Mucosa of stomach (tissue), 1 donor: ENCODE measurements around the gene CYTH2.

ENCODE experiments used
- H3K27me3 ChIP-seq: one replicate; pipeline ENCODE4 v1.7.0; 2013; ENCODE audit warnings: mild to moderate bottlenecking, low read length; ENCODE audit not compliant: control insufficient read depth, insufficient read depth
- H3K36me3 ChIP-seq: one replicate; pipeline ENCODE4 v1.7.0; 2013; ENCODE audit warnings: low read length; ENCODE audit not compliant: control insufficient read depth, insufficient read depth
- H3K4me1 ChIP-seq: one replicate; pipeline ENCODE4 v1.7.0; 2013; ENCODE audit warnings: mild to moderate bottlenecking, low read length; ENCODE audit not compliant: control insufficient read depth, insufficient read depth
- H3K4me3 ChIP-seq: one replicate; pipeline ENCODE4 v1.7.0; 2013; ENCODE audit warnings: low read length
- H3K9ac ChIP-seq: one replicate; pipeline ENCODE4 v1.7.0; 2013; ENCODE audit warnings: mild to moderate bottlenecking, low read length, moderate library complexity
- H3K9me3 ChIP-seq: one replicate; pipeline ENCODE4 v1.7.0; 2013; ENCODE audit warnings: mild to moderate bottlenecking, low read length, moderate library complexity; ENCODE audit not compliant: control insufficient read depth
- donor health status: Pancreatic carcinoma.

Gene CYTH2

GRCh38 chr19:48444936-48445200 is 24.3 kb upstream of the CYTH2 start:
- Histone ChIP-seq H3K4me1 (peaks cover 22% of the 10 kb centered on the region), H3K9me3 (no peaks in the 10 kb centered on the region), H3K4me3 (no peak overlapping the region), H3K9ac (no peak overlapping the region), H3K27me3 (peaks cover 29% of the 10 kb centered on the region), H3K36me3 (no peaks in the 10 kb centered on the region)

GRCh38 chr19:48445256-48445605 is 23.9 kb upstream of the CYTH2 start:
- peak overlapping the region; percentile 83 for H3K9ac ChIP-seq
- H3K9me3 ChIP-seq = no peaks in the 10 kb centered on the region
- H3K27me3 ChIP-seq = peaks cover 29% of the 10 kb centered on the region
- peak overlapping the region; percentile 96 for H3K4me3 ChIP-seq
- H3K36me3 ChIP-seq = peaks cover 2% of the 10 kb centered on the region
- H3K4me1 ChIP-seq = peaks cover 22% of the 10 kb centered on the region

GRCh38 chr19:48445606-48446481 is 23.3 kb upstream of the CYTH2 start, which contains the start of gene GRWD1:
Gene GRWD1 (plus strand): TSS chr19:48445983. CDS start chr19:48446006, 23 bp downstream.
- peaks cover 28% of the 10 kb centered on the region for H3K27me3 ChIP-seq
- peaks cover 22% of the 10 kb centered on the region for H3K4me1 ChIP-seq
- peaks cover 8% of the 10 kb centered on the region for H3K36me3 ChIP-seq
- H3K9me3 ChIP-seq = no peaks in the 10 kb centered on the region
- peak within 1 kb of the TSS; percentile 83 for H3K9ac ChIP-seq
- peak within 1 kb of the TSS; percentile 96 for H3K4me3 ChIP-seq

- H3K27me3 ChIP-seq = peaks cover 21% of the 10 kb centered on the region
- H3K4me1 ChIP-seq = peaks cover 22% of the 10 kb centered on the region
- no peaks in the 10 kb centered on the region for H3K9me3 ChIP-seq
- H3K9ac ChIP-seq = peak overlapping the region; percentile 83
- H3K36me3 ChIP-seq = peaks cover 9% of the 10 kb centered on the region
- H3K4me3 ChIP-seq = peak overlapping the region; percentile 96
Observed at GRCh38 chr19:48446579-48446978, 22.6 kb upstream of the CYTH2 start.

GRCh38 chr19:48448563-48448962 is 20.6 kb upstream of the CYTH2 start:
- no peak overlapping the region for H3K4me3 ChIP-seq
- H3K9ac ChIP-seq = no peak overlapping the region
- peaks cover 12% of the 10 kb centered on the region for H3K27me3 ChIP-seq
- H3K36me3 ChIP-seq = peaks cover 9% of the 10 kb centered on the region
- peaks cover 36% of the 10 kb centered on the region for H3K4me1 ChIP-seq
- no peaks in the 10 kb centered on the region for H3K9me3 ChIP-seq

GRCh38 chr19:48450441-48450840 is 18.7 kb upstream of the CYTH2 start:
- no peak overlapping the region for H3K9ac ChIP-seq
- H3K4me3 ChIP-seq = no peak overlapping the region
- H3K4me1 ChIP-seq = peaks cover 20% of the 10 kb centered on the region
- H3K9me3 ChIP-seq = no peaks in the 10 kb centered on the region
- H3K36me3 ChIP-seq = peaks cover 9% of the 10 kb centered on the region
- H3K27me3 ChIP-seq = no peaks in the 10 kb centered on the region

- Histone ChIP-seq H3K36me3 (peaks cover 9% of the 10 kb centered on the region), H3K27me3 (no peaks in the 10 kb centered on the region)
Observed at GRCh38 chr19:48450863-48451262, 18.3 kb upstream of the CYTH2 start.

GRCh38 chr19:48451624-48452023 is 17.5 kb upstream of the CYTH2 start:
- Histone ChIP-seq H3K36me3 (peaks cover 9% of the 10 kb centered on the region), H3K4me1 (peaks cover 16% of the 10 kb centered on the region), H3K9me3 (no peaks in the 10 kb centered on the region), H3K4me3 (no peak overlapping the region), H3K27me3 (no peaks in the 10 kb centered on the region), H3K9ac (no peak overlapping the region)

More at GRCh38 chr19:48450863-48451262, 18.3 kb upstream of the CYTH2 start:
- no peak overlapping the region for H3K4me3 ChIP-seq
- H3K9me3 ChIP-seq = no peaks in the 10 kb centered on the region
- H3K9ac ChIP-seq = no peak overlapping the region
- H3K4me1 ChIP-seq = peaks cover 20% of the 10 kb centered on the region

GRCh38 chr19:48452289-48453190 is 16.6 kb upstream of the CYTH2 start:
- Histone ChIP-seq H3K4me3 (no peak overlapping the region), H3K36me3 (peaks cover 9% of the 10 kb centered on the region), H3K9ac (no peak overlapping the region), H3K9me3 (no peaks in the 10 kb centered on the region), H3K27me3 (no peaks in the 10 kb centered on the region), H3K4me1 (peaks cover 14% of the 10 kb centered on the region)

- Histone ChIP-seq H3K36me3 (peaks cover 9% of the 10 kb centered on the region), H3K4me1 (peaks cover 14% of the 10 kb centered on the region), H3K27me3 (no peaks in the 10 kb centered on the region), H3K9me3 (no peaks in the 10 kb centered on the region), H3K4me3 (no peak overlapping the region), H3K9ac (no peak overlapping the region)
Observed at GRCh38 chr19:48454150-48454730, 14.9 kb upstream of the CYTH2 start.

GRCh38 chr19:48455171-48455907 is 13.8 kb upstream of the CYTH2 start, which contains the start of gene KCNJ14:
Gene KCNJ14 (plus strand): TSS chr19:48455574. CDS start chr19:48461725, 6,151 bp downstream.
- no peak within 1 kb of the TSS for H3K9ac ChIP-seq
- peaks cover 5% of the 10 kb centered on the region for H3K36me3 ChIP-seq

More at GRCh38 chr19:48455171-48455907, 13.8 kb upstream of the CYTH2 start, which contains the start of gene KCNJ14:
- Histone ChIP-seq H3K9me3 (no peaks in the 10 kb centered on the region), H3K4me3 (no peak within 1 kb of the TSS), H3K4me1 (peaks cover 14% of the 10 kb centered on the region), H3K27me3 (no peaks in the 10 kb centered on the region)
